GM19240 (cell line): ENCODE measurements around the gene LIMK2.

ENCODE experiments used
- DNase-seq: peaks from one replicate; pipeline ENCODE4 v3.0.0; 2011; ENCODE audit warnings: low spot score; ENCODE audit not compliant: insufficient read length

The LIMK2 gene

GRCh38 chr22:31329029-31329428, 116.9 kb downstream of the LIMK2 start:
- DNase-seq: no peak
